Karpas-422 (cell line): ENCODE measurements around the gene S100A12. TPM values are rescaled to one million over a fixed set of nuclear protein-coding genes. Genes with fewer than 3 reads are reported as not detected.

Experiments used
- DNase-seq: peaks from one replicate; pipeline ENCODE4 v3.0.0-alpha.2; 2015
- H2AFZ ChIP-seq: fragments of 200-600 bp; sonication (generic); 2 replicates; pipeline ENCODE4 v1.6.1; 2014; ENCODE audit warnings: antibody characterized with exemption, low read length, mixed read lengths
- H3K27ac ChIP-seq: fragments of 200-600 bp; sonication (generic); 2 replicates; pipeline ENCODE4 v1.5.1; 2014; ENCODE audit warnings: mild to moderate bottlenecking, low read length, moderate library complexity
- H3K27me3 ChIP-seq: fragments of 200-600 bp; sonication (generic); 2 replicates; pipeline ENCODE4 v1.6.1; 2014; ENCODE audit warnings: low read length, mixed read lengths
- H3K36me3 ChIP-seq: fragments of 200-600 bp; sonication (generic); 2 replicates; pipeline ENCODE4 v1.6.1; 2014; ENCODE audit warnings: low read length, mixed read lengths; ENCODE audit not compliant: insufficient read depth
- H3K4me1 ChIP-seq: fragments of 200-600 bp; sonication (generic); 2 replicates; pipeline ENCODE4 v1.6.1; 2014; ENCODE audit warnings: mild to moderate bottlenecking, low read length, mixed read lengths
- H3K4me2 ChIP-seq: fragments of 200-600 bp; sonication (generic); 2 replicates; pipeline ENCODE4 v1.6.1; 2014; ENCODE audit warnings: low read length, low read depth, mild to moderate bottlenecking; ENCODE audit not compliant: poor library complexity, severe bottlenecking
- H3K4me3 ChIP-seq: fragments of 200-600 bp; sonication (generic); 2 replicates; pipeline ENCODE4 v1.5.1; 2014; ENCODE audit warnings: mild to moderate bottlenecking, antibody characterized with exemption, low read length, mixed read lengths
- H3K79me2 ChIP-seq: fragments of 200-600 bp; sonication (generic); 2 replicates; pipeline ENCODE4 v1.6.1; 2014; ENCODE audit warnings: mild to moderate bottlenecking, low read length, mixed read lengths
- H3K9ac ChIP-seq: fragments of 200-600 bp; sonication (generic); 2 replicates; pipeline ENCODE4 v1.6.0; 2014; ENCODE audit warnings: low read length
- H3K9me2 ChIP-seq: fragments of 200-600 bp; sonication (generic), shearing (Covaris generic); replicated peaks from 2 replicates; pipeline ENCODE4 v1.6.0; 2014; ENCODE audit warnings: mild to moderate bottlenecking, low read length, moderate library complexity; ENCODE audit not compliant: insufficient read depth
- H3K9me3 ChIP-seq: fragments of 300-700, 200-600 bp; sonication (generic); 2 replicates; pipeline ENCODE4 v1.6.1; 2014; ENCODE audit warnings: low read length, mixed read lengths
- H4K20me1 ChIP-seq: fragments of 200-600 bp; sonication (generic); 2 replicates; pipeline ENCODE4 v1.6.1; 2014; ENCODE audit warnings: mild to moderate bottlenecking, antibody characterized with exemption, low read length, low read depth; ENCODE audit not compliant: insufficient read depth
- total RNA-seq: library from RNA; depleted of rRNA; stranded (reverse); fragments of >200 nt; shearing (Covaris generic); gene quantifications from 2 replicates; pipeline ENCODE4 v1.2.3, GENCODE V29; 2014; ENCODE audit warnings: low replicate concordance

S100A12 gene
- total RNA-seq, 1 experiment from 2014 or later, result not detected

GRCh38 chr1:153366261-153366660 is 9.2 kb downstream of the S100A12 start:
- no peaks in the 10 kb centered on the region for H4K20me1 ChIP-seq
- DNase-seq, result no peak
- no peak overlapping the region for H2AFZ ChIP-seq
- H3K9me3 ChIP-seq, result no peaks in the 10 kb centered on the region
- H3K4me3 ChIP-seq, result no peak overlapping the region
- no peak overlapping the region for H3K9ac ChIP-seq
- no peaks in the 10 kb centered on the region for H3K36me3 ChIP-seq
- H3K4me2 ChIP-seq, result no peak overlapping the region
- no peak overlapping the region for H3K27ac ChIP-seq
- H3K9me2 ChIP-seq, result no peaks in the 10 kb centered on the region
- no peaks in the 10 kb centered on the region for H3K27me3 ChIP-seq
- no peaks in the 10 kb centered on the region for H3K4me1 ChIP-seq
- no peaks in the 10 kb centered on the region for H3K79me2 ChIP-seq

DNA sequence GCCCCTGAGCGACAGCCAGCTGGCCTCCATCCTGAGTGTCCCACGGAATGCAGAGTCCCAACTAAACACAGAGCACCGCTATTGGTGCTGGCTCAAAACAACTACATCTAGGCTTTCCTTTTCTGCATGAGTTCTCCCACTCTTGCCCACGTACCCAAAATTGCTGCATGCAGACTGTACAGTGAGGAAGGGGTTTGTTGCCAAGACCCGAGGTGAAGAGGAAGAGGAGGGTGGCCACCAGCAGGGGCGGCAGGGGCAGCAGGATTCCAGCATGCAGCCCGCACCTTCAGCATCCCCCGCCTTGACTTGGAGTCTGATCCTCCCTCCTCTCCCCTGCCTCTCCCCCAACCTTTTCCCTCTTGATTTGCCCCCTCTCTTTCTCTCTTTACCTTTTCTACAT is 9.7 kb downstream of the S100A12 start:
- Histone ChIP-seq H3K79me2 (no peaks in the 10 kb centered on the region), H3K4me2 (no peak overlapping the region), H3K9ac (no peak overlapping the region), H2AFZ (no peak overlapping the region), H3K9me2 (no peaks in the 10 kb centered on the region), H3K27me3 (no peaks in the 10 kb centered on the region), H3K4me3 (no peak overlapping the region), H3K27ac (no peak overlapping the region), H4K20me1 (no peaks in the 10 kb centered on the region), H3K9me3 (no peaks in the 10 kb centered on the region), H3K4me1 (no peaks in the 10 kb centered on the region), H3K36me3 (no peaks in the 10 kb centered on the region)
- DNase-seq, result no peak

- Histone ChIP-seq H2AFZ (no peak overlapping the region), H3K27me3 (no peaks in the 10 kb centered on the region), H3K4me2 (no peak overlapping the region), H3K9me2 (no peaks in the 10 kb centered on the region), H3K9ac (no peak overlapping the region), H3K4me3 (no peak overlapping the region), H3K4me1 (no peaks in the 10 kb centered on the region), H3K27ac (no peak overlapping the region), H4K20me1 (no peaks in the 10 kb centered on the region), H3K36me3 (no peaks in the 10 kb centered on the region), H3K79me2 (no peaks in the 10 kb centered on the region), H3K9me3 (no peaks in the 10 kb centered on the region)
- no peak for DNase-seq
Measured at GRCh38 chr1:153364766-153365666, 10.4 kb downstream of the S100A12 start.

- no peaks in the 10 kb centered on the region for H3K4me1 ChIP-seq
Measured at GRCh38 chr1:153364156-153364555, 11.3 kb downstream of the S100A12 start.

GRCh38 chr1:153363641-153364040 is 11.8 kb downstream of the S100A12 start:
- Histone ChIP-seq H3K27ac (no peak overlapping the region), H4K20me1 (no peaks in the 10 kb centered on the region), H3K9me2 (no peaks in the 10 kb centered on the region), H3K27me3 (no peaks in the 10 kb centered on the region), H3K4me3 (no peak overlapping the region), H3K79me2 (no peaks in the 10 kb centered on the region), H3K4me1 (no peaks in the 10 kb centered on the region), H3K9ac (no peak overlapping the region), H2AFZ (no peak overlapping the region), H3K9me3 (no peaks in the 10 kb centered on the region), H3K36me3 (no peaks in the 10 kb centered on the region), H3K4me2 (no peak overlapping the region)
- no peak for DNase-seq

More at GRCh38 chr1:153364156-153364555, 11.3 kb downstream of the S100A12 start:
- no peak for DNase-seq
- Histone ChIP-seq H3K79me2 (no peaks in the 10 kb centered on the region), H3K27me3 (no peaks in the 10 kb centered on the region), H3K4me3 (no peak overlapping the region), H3K27ac (no peak overlapping the region), H3K36me3 (no peaks in the 10 kb centered on the region), H3K9ac (no peak overlapping the region), H3K4me2 (no peak overlapping the region), H4K20me1 (no peaks in the 10 kb centered on the region), H2AFZ (no peak overlapping the region), H3K9me3 (no peaks in the 10 kb centered on the region), H3K9me2 (no peaks in the 10 kb centered on the region)

- H3K9me3 ChIP-seq, result no peaks in the 10 kb centered on the region
- no peak overlapping the region for H3K9ac ChIP-seq
- H3K79me2 ChIP-seq, result no peaks in the 10 kb centered on the region
- no peaks in the 10 kb centered on the region for H3K36me3 ChIP-seq
- DNase-seq, result no peak
- no peak overlapping the region for H2AFZ ChIP-seq
- H3K27me3 ChIP-seq, result no peaks in the 10 kb centered on the region
- no peaks in the 10 kb centered on the region for H4K20me1 ChIP-seq
- H3K4me3 ChIP-seq, result no peak overlapping the region
- H3K4me1 ChIP-seq, result no peaks in the 10 kb centered on the region
- no peaks in the 10 kb centered on the region for H3K9me2 ChIP-seq
- no peak overlapping the region for H3K27ac ChIP-seq
- H3K4me2 ChIP-seq, result no peak overlapping the region
Measured at GRCh38 chr1:153362187-153362775, 13.1 kb downstream of the S100A12 start.

DNA sequence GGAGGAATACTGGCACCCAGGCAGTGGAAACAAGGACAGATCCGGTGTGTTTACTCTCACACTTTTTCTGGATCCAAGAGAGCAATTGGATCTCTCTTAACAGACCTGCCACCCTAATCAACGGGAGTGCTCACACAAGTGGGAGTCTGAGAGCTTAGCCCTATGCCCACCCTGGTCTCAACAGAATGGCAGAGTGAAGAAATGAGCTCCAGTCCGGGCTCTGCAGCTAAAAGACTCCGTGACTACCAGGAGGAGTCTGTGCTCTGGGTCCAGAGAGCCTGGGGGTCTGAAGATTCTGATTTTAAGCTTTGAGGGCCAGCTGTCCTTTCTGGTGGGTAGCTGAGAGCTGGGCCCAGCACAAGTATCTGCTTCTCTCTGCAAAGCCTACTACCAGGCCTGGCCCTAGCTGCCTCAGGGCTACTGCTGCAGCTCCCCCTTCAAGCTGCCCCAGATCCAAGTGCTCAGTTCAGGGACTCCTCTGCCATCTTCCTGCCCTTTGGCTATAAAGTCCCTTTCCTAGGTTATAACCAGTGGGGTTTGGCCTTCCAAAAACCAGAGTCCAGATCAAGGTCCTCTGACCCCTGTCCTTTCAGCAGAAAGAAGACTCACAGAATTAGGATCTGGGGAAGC is 13.8 kb downstream of the S100A12 start:
- Histone ChIP-seq H3K9me2 (no peaks in the 10 kb centered on the region), H2AFZ (no peak overlapping the region), H3K79me2 (no peaks in the 10 kb centered on the region), H3K27ac (no peak overlapping the region), H3K9ac (no peak overlapping the region), H3K36me3 (no peaks in the 10 kb centered on the region), H3K9me3 (no peaks in the 10 kb centered on the region), H3K4me1 (no peaks in the 10 kb centered on the region), H3K27me3 (no peaks in the 10 kb centered on the region), H4K20me1 (no peaks in the 10 kb centered on the region), H3K4me3 (no peak overlapping the region), H3K4me2 (no peak overlapping the region)
- DNase-seq, result no peak
